ENCODE results near the gene SCO1.
A peak's percentile ranks its signal among the peaks of the same experiment; 100 is the strongest.
"Not testable (repeated sequence)": the region's sequence is repeated elsewhere in the genome, so short reads cannot be mapped to it uniquely, and the experiment has no call there.

The SCO1 gene

DNA sequence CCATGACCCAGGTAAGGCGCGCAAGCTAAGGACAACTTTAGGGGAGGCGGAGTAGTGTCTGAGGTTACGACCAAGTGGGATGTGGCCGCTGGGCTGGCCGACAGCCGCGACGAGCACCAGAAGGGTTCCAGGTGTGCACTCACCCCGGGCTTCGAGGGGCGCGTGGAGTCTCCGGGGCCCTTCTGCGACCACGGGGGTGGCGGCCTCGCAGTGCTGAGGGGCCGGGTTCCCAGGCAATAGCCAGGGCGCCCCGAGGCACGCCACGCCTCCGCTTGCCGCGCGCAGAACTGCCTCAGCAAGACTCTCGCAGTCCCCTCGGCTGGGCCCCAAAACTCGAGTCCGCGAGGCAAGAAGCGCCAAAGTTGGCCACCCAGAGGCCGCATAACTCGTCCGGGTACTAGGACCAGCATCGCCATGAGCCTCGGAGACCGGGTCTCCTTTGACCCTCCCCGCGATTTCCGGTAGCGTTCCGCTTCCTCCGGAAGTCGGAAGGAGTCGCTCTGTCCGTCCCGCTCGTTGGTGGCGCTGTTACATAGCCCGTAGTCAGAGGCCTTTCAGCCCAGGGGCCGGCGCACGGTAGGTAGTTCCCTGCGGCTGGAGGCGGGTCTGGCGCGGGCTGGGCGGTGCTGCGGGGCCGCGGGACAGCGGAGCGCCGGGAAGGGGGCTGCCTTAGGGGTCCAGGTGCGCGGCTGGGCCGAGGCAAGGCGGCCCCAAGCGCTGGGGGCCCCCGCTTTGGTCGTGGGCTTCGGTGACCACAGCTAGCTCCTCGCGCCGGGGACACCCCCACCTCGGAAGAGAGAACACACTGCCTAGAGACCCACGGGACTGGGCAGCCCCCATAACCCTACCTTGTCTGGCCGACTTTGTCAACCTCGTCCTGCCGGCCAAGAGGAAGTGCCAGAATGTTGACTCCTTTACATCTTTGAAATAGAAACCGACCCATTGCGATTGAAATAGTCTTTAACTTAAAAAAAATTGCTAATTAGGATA is at the start of gene SCO1, which contains the start of gene ADPRM:
TSS of gene SCO1 (minus strand) at position 442 of the 990 bp plus-strand sequence. CDS start at position 416, 26 bp downstream.
TSS of gene ADPRM (plus strand) at position 503 of the 990 bp plus-strand sequence. CDS start 7,333 bp downstream, outside the sequence.
- peak; percentile 72 for DNase-seq

DNA sequence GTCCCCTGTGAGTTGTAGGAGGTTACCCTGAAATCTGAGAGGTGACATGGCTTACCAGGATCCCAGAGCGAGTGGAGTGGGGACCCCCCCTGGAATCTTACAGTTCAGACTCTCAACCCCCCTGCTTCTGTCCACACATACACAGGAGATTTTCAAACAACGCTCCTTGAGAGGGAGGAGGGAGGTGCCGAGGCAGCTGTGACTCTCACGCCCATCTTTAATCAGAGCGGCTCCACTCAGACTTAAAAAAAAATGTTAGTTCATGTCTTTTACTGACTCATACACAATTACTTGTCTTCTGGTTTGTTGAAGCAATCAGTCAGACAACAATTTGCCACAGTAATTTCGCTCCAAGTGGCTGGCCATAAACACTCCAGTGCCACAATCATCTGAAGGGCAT is 47.9 kb upstream of the SCO1 start:
- no peak for DNase-seq

DNA sequence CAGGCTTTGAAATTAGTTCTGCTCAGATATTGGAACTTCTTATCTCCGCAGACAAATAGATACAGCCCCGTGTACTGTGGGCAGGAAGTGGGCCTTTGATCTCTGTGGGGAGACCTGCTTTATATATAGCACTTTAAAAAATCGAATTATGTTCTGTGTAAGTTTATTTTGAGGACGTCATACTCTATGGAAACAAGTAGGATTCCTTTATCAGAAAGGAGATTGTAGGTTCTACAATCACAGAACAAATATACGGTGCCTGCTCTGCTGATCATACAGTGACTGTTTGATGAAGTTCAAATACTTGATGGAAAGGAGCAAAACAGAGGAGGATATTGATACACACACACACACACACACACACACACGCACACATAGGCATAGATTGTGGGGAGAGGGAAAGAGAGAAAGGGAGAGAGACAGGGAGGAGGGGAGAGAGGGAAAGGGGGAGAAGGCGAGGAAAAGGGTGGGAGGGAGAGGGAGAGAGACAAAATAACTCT is 47.2 kb upstream of the SCO1 start:
- DNase-seq: no peak

DNA sequence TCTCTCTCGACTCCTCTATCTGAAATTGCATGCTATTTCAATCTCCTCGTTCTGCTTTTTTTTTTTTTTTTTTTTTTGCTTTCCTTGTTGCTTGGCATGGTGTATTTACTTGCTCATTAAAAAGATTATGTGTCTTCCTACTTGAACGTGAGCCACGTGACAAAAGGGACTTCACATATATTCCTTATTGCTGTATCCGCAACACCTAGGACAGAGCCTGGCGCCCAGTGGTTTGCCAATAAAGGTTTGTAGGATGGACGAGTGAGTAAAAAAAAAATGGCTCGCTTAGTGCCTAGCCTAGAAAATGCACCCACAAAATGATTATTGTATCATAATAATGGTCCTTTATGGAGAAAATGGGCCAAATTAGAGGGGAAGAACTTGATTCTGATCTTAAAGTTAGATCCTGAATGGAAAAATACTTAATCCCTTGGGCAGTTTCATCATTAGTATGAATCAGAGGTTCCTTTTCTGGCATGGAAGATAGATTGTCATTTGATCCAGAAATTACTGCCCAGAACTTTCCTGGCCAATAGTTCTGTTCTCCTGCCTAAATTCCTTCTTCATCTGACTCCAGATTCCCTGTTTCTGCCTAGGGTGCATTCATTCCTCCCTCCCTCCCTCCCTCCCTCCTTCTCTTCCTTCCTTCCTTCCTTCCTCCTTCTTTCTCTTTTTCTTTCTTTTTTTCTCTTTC is 46.1 kb upstream of the SCO1 start:
- DNase-seq: no peak

DNA sequence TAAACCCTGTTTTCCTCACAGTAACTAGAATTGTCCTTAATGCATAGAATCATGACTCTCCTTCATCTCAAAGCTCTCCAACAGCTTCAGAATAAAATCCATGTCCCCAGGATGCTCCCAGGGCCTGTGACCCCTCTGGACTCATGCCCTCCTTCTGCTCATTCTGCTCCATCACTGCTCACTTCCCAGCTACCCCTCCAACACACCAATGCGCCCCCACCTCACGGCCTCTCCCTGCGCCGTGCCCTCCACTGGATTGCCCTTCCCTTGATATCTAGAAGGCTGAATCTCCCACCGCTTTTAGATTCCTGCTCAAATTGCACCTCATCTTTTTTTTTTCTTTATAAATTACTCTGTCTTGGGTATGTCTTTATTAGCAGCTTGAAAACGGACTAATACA is 45.1 kb upstream of the SCO1 start:
- DNase-seq: no peak

DNA sequence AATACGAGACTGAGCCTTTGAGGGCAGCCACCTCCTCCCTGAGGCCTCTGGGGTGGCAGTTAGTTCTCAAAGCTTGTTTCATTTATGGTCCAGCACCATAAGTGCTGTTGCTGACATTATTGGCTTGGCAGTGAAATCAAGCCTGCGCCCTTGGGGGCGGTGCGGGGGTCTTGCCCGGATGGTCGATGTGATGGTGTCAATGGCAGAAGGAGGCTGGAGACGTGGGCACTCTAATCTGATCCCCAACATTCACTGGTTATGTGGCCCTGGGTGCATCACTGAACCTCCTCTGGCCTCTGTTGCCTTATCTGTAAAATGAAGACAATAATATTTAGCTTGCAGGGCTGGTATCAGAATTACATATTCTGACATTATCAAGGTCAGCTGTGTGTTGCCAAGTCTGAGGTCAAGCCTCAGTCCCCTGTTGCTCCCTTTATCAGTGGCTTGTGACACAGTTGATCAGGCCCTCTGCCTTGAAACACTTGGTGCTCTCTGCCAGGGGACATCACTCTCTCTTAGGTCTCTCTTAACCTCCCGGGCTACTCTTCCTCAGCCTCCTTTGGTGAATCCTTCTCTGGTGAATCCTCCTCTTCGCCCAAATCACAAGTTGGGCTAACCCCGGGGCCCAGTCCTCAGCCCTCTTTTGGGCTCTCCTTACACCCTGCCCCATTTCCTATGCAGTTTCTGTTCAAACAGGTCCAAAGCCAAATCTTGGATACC is 44.2 kb upstream of the SCO1 start:
- no peak for DNase-seq

DNA sequence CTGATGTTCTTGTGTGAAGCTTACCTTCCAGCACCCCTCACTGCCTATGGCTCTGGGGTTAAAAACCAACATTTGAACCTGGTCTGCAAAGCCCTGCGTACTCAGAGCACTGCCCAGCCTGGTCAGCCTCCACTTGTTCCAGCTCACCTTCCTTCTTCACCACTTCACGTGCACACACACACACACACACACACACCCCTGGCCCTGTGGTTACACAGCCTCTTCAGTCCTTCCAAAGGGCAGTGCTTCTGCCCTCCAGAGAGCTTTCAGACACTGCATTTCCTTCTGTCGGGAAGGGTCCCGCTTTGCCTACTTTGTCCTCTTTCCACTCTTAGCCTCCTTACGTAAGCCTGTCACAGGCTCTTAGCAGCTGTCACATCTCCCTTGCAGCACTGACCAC is 42.1 kb upstream of the SCO1 start:
- no peak for DNase-seq

DNA sequence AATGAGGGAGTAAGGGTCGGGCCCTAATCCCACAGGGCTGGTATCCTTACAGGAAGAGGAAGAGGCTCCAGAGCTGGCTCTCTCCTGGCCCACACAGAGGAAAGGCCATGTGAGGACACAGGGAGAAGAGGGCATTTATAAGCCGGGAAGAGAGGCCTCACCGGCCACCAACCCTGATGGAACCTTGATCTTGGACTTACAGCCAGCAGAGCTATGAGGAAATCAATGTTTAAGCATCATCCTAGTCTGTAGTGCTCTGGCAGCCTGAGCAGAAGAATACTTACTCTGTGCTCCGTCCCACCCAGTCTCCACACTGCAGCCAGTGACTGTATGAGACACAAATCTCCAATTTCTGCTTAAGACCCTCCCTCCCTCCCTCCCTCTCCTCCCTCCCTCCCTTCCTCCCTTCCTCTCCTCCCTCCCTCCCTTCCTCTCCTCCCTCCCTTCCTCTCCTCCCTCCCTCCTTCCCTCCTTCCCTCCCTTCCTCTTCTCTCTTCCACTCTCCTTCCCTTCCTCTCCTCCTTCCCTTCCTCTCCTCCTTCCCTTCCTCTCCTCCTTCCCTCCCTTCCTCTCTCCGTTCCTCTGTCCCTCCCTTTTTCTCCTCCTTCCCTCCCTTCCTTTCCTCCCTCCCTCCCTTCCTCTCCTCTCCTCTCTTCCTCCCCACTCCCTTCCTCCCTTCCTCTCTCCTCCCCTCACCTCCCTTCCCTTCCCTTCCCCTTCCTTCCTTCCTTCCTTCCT is 41.4 kb upstream of the SCO1 start:
- no peak for DNase-seq

DNA sequence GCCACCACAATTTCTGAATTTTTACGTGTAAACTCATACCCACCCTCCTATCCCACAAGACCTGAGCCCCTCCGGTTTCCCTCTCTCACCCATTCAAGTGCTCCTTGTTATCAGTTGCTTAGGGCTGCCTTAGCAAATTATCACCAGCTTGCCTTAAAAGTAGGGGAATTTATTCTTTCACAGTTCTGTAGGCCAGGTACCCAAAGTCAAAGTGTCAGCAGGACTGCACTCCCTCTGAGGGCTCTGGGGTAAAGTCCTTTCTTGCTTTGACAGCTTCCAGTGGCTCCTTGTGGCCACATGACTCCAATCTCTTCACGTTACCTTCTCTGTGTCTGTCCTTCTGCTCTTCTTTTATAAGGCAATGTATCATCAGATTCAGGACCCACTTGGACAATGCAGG is 40.4 kb upstream of the SCO1 start:
- DNase-seq: no peak

DNA sequence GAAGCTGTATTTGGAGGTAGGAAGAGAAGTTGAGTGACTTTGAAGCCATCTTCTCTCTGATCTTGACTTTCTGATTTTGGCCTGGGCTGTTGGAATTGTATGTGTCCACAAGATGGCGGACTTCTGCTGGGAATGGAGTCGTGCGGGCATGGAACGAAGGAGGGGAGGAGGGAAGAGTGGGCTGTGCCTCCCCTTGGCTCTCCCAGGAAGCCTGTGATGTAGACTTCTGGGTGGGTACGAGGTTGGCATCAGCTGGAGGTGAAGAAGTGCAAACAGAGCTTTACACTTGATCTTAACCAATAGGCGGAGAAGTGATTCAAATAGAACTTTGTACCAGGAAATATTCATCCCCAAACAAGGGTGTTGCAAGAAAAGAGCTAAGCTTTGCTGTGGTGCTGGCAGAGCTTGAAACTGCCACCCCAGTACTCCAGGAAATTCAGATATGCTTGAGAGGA is 39.9 kb upstream of the SCO1 start:
- DNase-seq: no peak

DNA sequence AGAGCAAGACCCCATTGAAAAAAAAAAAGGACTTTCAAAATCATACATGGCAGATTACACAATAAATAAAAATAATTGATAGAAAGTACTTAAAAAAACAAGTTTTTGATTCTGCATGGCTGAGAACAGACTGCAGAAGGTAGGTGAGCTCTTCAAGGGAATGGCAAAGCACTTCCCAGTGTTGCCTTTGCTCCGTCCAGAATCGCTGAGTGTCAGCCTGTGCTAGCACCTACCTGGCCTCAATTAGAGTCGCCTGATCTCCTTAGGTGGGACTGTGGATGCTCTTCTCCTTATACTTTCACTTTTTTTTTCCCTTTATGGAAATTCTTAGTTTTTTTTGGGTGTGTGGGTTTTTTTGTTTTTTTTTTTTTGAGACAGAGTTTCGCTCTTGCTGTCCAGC is 38.5 kb upstream of the SCO1 start:
- DNase-seq: no peak

DNA sequence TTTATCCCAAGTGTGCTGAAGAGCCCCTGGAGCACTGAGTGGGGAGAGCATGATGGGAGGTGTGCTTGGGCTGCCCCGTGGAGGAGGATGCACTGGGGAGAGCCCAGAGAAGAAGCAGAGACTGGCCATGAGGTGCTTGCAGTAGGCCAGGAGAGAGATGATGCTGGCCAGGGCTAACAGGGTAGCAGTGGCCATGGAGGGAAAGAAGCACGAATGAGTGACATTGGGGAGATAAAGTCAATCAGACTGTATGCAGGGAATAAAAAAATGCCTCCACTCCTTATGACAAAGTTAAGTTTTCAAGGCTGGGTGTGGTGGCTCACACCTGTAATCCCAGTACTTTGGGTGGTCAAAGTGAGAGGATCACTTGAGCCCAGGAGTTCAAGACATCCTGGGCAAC is 37.9 kb upstream of the SCO1 start:
- DNase-seq: no peak

DNA sequence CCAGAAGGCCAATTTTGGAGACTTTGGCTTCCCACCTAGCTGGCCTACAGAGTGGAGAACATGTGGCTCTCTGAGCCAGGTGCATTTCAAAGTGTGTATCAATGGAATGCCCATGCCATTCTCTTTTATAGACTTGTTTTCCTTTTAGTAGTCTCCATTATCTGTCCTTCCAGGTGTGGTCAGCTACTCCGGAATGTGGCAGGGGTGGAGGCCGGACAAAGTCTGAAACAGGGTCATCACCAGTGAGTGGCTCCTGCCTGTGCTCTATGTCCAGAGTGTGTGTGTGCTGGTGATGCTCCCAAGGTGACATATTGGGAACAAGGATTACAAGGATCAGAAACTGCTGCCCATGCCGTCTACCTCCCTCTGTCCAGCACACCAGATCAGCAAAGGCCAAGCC is 36.3 kb upstream of the SCO1 start:
- no peak for DNase-seq

DNA sequence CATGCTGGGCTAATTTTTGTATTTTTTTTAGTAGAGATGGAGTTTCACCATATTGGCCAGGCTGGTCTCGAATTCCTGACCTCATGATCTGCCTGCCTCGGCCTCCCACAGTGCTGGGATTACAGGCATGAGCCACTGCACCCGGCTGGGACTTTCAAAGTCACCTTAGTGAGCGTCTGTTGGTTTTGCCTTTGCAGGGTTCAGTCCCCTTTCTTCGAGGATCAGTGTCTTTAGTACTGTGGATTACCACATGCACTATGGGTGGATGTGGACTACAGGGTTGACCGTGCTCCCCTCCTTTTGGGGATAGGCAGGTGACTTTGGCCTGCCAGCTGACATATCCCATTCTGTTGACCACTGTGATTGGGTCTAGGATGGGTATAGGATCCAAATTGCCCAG is 34.8 kb upstream of the SCO1 start:
- not testable (repeated sequence) for DNase-seq

DNA sequence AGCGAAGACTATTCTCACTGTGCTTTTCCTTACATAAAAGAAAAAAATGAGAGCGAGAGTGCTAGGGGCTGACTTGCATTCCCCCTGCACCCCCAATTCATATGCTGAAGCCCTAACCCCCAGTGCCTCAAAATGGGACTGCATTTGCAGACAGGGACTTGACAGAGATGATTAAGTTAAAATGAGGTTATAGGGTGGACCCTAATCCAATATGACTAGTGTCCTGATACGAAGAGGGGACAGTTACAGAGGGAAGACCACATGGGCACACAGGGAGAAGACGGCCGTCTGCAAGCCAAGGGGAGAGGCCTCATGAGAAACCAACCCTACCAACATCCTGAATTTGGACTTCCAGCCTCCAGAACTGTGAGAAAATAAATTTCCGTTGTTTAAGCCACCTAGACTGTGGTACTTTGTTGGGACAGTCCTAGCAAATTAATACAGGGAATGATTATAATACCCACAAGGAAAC is 34.1 kb upstream of the SCO1 start:
- DNase-seq: no peak

DNA sequence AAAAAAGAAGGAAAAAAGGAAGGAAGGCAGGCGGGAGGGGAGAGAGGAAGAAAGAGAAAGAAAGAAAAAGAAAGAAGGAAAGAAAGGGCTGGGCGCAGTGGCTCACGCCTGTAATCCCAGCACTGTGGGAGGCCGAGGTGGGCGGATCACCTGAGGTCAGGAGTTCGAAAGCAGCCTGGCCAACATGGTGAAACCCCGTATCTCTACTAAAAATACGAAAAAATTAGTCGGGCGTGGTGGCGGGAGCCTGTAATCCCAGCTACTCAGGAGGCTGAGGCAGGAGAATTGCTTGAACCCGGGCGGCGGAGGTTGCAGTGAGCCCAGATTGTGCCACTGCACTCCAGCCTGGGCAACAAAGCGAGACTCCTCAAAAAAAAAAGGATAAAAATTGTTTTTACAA is 32.9 kb upstream of the SCO1 start:
- not testable (repeated sequence) for DNase-seq

DNA sequence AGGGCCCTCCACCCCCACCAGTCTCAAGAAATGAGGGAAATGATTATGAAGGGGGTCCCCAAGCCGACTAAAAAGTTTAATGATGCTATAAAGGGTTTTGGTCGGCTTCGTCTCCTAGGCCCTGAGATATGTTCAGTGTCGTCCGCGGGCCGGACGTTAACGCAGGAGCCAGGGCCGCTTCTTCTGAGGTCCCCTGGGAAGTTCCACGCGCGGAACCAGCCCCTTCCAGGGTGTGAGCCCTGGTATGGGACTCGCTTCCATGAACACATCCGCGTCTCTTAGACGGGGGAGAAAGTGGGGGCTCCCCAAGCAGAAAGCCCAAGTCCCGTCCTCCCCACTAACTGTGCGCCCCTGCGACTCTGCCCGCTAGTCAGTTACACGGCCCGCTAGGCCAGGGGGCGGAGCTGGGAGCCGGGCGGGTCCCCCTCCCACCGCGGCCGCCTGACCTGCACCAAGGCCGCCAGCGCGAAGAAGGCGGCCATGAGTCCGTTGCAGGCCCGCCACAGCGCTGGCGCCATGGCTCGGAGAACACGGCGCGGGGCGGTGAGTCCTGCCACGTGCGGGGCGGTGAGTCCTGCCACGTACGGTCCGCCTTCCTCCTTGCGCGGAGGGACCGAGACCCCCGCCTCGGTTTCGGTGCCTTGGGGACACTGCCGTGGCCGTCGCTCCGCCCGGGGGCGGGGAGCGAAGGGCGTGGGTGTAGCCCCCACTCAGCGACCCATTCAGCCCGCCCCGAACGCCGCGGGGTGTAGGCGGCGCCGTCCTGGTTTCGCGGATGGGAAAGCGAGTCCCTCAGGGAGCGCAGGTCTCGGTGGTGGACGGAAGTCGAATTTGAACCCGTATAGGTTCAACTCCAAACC is 32.2 kb upstream of the SCO1 start, which contains the start of gene TMEM220:
TSS of gene TMEM220 (minus strand) at position 690 of the 860 bp plus-strand sequence. CDS start at position 518, 172 bp downstream.
- DNase-seq: no peak

DNA sequence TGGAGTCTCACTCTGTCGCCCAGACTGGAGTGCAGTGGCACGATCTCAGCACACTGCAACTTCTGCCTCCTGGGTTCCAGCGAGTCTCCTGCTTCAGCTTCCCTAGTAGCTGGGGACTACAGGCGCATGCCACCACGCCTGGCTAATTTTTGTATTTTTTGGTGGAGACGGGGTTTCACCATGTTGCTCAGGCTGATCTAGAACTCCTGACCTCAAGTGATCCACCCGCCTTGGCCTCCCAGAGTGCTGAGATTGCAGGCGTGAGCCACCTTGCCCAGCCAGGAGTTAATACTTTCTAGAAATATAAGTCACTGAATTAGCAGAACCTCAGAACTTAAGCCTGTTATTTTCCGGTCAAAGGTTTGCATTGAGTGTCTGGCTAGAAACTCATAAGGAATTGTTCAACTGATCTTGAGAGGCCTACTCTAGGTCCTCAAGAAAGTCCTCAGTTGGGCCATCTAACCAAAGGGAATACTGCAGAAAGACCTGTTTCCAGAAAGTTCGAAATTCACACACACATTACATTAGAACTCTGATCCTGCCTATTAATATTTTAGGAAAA is 31.1 kb upstream of the SCO1 start:
- no peak for DNase-seq

DNA sequence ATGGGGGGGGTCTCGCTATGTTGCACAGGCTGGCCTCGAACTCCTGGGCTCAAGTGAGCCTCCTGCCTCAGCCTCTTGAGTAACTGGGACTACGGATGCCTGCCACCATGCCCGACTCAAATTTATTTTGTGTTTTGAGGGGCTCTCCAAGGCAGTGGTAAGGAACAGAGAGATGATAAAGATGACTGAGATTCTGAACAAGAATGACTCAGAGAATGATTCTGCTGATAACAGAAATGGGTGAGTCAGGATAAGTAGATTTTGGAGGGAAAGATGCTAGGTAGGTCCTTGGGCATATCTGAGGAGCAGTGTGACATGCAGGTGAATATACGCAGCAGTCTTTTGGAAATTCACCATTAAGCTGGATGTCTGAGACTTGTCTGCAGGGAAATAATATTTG is 29.9 kb upstream of the SCO1 start:
- no peak for DNase-seq

DNA sequence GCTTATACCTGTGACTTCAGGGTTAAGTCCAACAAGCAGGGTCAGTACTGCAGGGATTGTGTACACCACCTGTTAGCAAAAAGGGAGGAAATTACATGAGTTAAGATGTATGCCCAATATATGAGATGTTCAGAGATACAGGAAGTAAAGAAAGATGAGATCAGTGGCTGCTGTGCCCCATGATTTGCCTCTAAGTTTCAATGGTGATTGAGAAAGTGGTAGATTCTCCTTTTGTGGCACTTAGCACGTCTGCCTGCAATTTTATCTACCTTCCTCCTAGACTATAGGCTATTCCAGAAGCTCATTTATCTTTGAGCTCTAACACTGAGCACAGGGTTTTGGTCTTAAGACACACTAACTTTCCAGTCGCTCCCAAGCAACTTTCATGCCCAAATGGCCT is 28.9 kb upstream of the SCO1 start:
- DNase-seq: no peak

DNA sequence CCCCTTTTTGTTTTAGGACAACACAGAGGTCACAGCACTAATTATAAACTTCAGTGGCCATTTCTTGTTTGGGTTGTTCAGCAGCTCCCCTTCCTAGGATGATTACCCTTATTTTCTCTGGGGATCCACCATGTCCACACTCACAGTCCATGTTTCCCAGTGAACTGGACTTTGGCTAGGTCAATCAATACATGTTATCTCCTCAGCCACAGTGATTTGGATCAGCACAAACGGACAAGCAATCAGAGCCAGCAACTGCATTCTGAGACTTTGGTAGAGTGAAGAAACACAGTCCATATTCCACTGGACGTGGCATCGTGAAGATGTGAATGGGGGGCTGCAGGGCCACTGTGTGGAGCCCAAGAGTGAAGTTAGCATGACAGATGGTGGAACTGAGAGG is 27.9 kb upstream of the SCO1 start:
- DNase-seq: no peak

Data from NK-92 treated with Interleukin-12 subunit alpha and Interleukin-12 subunit beta, amount 100 ng/mL, for 24 hours (cell line).